ENCODE data around the gene GEMIN5.

- no peak for TF ChIP-seq CTCF (IDR thresholded peaks at IDR 0.05)
- no peak for TF ChIP-seq POLR2A (IDR thresholded peaks at IDR 0.05)
- no peak for TF ChIP-seq POLR2AphosphoS5 (IDR thresholded peaks at IDR 0.05)
Measured at GRCh38 chr5:154858972-154859871, 78.8 kb downstream of the GEMIN5 start.
